GM23248 (cell line): ENCODE results near the gene RIPOR3. TPM values are rescaled to one million over a fixed set of nuclear protein-coding genes. Genes with fewer than 3 reads are reported as not detected.
"Not testable (repeated sequence)": the region's sequence is repeated elsewhere in the genome, so short reads cannot be mapped to it uniquely, and the experiment has no call there.

Experiments used
- DNase-seq: peaks from one replicate; pipeline ENCODE4 v3.0.0-alpha.2; 2015
- H2AFZ ChIP-seq: fragments of 200-600 bp; sonication (generic); 2 replicates; pipeline ENCODE4 v1.6.1; 2016; ENCODE audit warnings: antibody characterized with exemption
- H3F3A ChIP-seq: fragments of 200-600 bp; sonication (generic); 2 replicates; pipeline ENCODE4 v1.6.1; 2016; ENCODE audit warnings: mild to moderate bottlenecking, antibody characterized with exemption, mixed run types; ENCODE audit not compliant: insufficient read depth
- H3K27ac ChIP-seq: fragments of 200-600 bp; sonication (generic); 2 replicates; pipeline ENCODE4 v1.5.1; 2016; ENCODE audit warnings: mild to moderate bottlenecking
- H3K27me3 ChIP-seq: fragments of 200-600 bp; sonication (generic); replicated peaks from 2 replicates; pipeline ENCODE4 v1.6.1; 2016; ENCODE audit warnings: mild to moderate bottlenecking; ENCODE audit not compliant: insufficient read depth
- H3K36me3 ChIP-seq: fragments of 200-600 bp; sonication (generic); 2 replicates; pipeline ENCODE4 v1.6.1; 2016; ENCODE audit warnings: low read depth, mild to moderate bottlenecking
- H3K4me1 ChIP-seq: fragments of 200-600 bp; sonication (generic); 2 replicates; pipeline ENCODE4 v1.6.1; 2016; ENCODE audit warnings: mild to moderate bottlenecking; ENCODE audit not compliant: insufficient read depth
- H3K4me2 ChIP-seq: fragments of 200-600 bp; sonication (generic); one replicate; pipeline ENCODE4 v1.6.1; 2016; ENCODE audit warnings: mild to moderate bottlenecking; ENCODE audit not compliant: unreplicated experiment
- H3K4me3 ChIP-seq: fragments of 200-600 bp; sonication (generic); 2 replicates; pipeline ENCODE4 v1.5.1; 2016; ENCODE audit warnings: mild to moderate bottlenecking
- H3K79me2 ChIP-seq: fragments of 200-600 bp; sonication (generic); 2 replicates; pipeline ENCODE4 v1.6.1; 2016; ENCODE audit warnings: mild to moderate bottlenecking; ENCODE audit not compliant: insufficient read depth
- H3K9ac ChIP-seq: fragments of 200-600 bp; sonication (generic); 2 replicates; pipeline ENCODE4 v1.6.1; 2016; ENCODE audit warnings: mild to moderate bottlenecking
- H3K9me2 ChIP-seq: fragments of 200-600 bp; sonication (generic); 2 replicates; pipeline ENCODE4 v1.6.1; 2016; ENCODE audit warnings: mixed run types, mild to moderate bottlenecking, moderate library complexity; ENCODE audit not compliant: insufficient read depth
- H3K9me3 ChIP-seq: fragments of 200-600 bp; sonication (generic); one replicate; pipeline ENCODE4 v1.6.1; 2017; ENCODE audit warnings: low read depth
- H4K20me1 ChIP-seq: fragments of 200-600 bp; sonication (generic); 2 replicates; pipeline ENCODE4 v1.6.0; 2016; ENCODE audit not compliant: insufficient read depth
- EZH2 ChIP-seq: fragments of 200-600 bp; sonication (generic); IDR thresholded peaks from 2 replicates; pipeline ENCODE4 v1.6.1; 2018; ENCODE audit warnings: antibody characterized with exemption, mild to moderate bottlenecking; ENCODE audit not compliant: insufficient read depth, poor library complexity, severe bottlenecking
- EZH2phosphoT487 ChIP-seq: fragments of 200-600 bp; sonication (generic); IDR thresholded peaks from 2 replicates; pipeline ENCODE4 v1.6.1; 2018; ENCODE audit warnings: antibody characterized with exemption, moderate library complexity, mild to moderate bottlenecking, low read depth; ENCODE audit not compliant: insufficient read depth
- WGBS, 2 experiments: methylation state at CpG; one replicate each; pipeline ENCODE4 v1.1.6; 2015 to 2017; ENCODE audit warnings: low lambda C conversion rate in 2 of 2, low coverage in 1 of 2; ENCODE audit errors: missing lambda C conversion rate in 2 of 2; 5-methylcytosine and 5-hydroxymethylcytosine counted together
- in situ Hi-C: fragments of 300-500 bp; cut with MboI; formaldehyde crosslinking; loops from 2 replicates; pipeline ENCODE4 v1.15.0; 2020
- polyA plus RNA-seq: library from polyadenylated mRNA; unstranded; fragments of >200 nt; fragmentation: Nextera tagmentation; extraction: Ambion mirVana; gene quantifications from 2 replicates; pipeline ENCODE4 v1.2.1, GENCODE V29; 2016
- total RNA-seq: library from RNA; depleted of rRNA; stranded (reverse); fragments of >200 nt; shearing (Covaris generic); gene quantifications from 2 replicates; pipeline ENCODE4 v1.2.3, GENCODE V29; 2014

The RIPOR3 gene
- total and polyA plus RNA-seq, 2 experiments from 2014 or later: 0.49 TPM; not detected in 1

DNA sequence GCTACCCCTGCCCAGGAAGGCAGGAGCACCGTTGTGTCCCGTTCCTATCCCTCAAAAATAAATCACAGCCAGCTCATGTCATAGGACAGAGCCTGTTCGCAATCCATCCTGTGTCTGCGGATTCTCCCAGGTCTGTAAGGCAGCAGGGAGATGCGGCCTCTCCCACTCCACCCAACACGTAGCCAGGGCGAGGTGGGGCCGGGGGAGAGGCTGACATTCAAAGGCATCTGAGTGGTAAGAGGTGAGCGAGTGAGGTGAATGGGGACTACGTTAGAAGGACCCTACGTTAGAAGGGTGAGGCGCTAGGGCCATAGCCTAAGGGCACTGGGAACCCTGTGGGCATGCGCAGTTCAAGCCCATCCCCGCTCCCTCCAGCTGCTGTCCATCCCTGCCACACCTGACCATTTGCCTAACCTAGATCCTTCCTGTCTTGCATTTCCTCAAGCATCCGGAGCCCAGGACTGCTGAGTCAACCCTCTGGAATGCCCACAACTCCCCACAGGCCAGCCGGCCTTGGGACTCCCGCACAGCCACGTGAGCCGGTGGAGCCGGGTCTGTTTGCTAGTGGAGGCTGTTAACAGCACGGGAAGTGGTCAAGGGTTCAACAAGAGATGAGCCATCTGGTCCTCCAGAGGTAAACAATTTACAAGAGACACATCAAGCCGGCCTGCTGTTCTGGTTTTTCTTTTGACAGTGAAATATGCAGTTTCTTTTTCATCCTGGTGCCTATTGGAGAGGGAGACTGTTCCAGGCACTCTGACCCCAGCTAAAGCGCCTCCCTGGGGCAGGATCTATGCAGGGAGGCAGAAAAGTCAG is 45.9 kb downstream of the RIPOR3 start:
- H3K4me2 ChIP-seq: peak overlapping the region; percentile 60
- no peaks in the 10 kb centered on the region for H3K27me3 ChIP-seq
- H3F3A ChIP-seq: peaks cover 11% of the 10 kb centered on the region; the same call in 1 of the 2 replicates
- no peaks in the 10 kb centered on the region for H3K79me2 ChIP-seq
- no peaks in the 10 kb centered on the region for H4K20me1 ChIP-seq
- in situ Hi-C loops: no loop called here
- H3K4me3 ChIP-seq: peak overlapping the region; percentile 14; the same call in 1 of the 2 replicates
- no peaks in the 10 kb centered on the region for H3K9me2 ChIP-seq
- DNase-seq: peak; percentile 95
- TF ChIP-seq EZH2 (no peak), EZH2phosphoT487 (no peak)
- WGBS, 2 experiments: 59% methylated on average over 23 of the region's 23 CpGs
- peak overlapping the region; percentile 70 for H3K27ac ChIP-seq
- H3K9ac ChIP-seq: peak overlapping the region; percentile 54
- H2AFZ ChIP-seq: peak overlapping the region; percentile 46
- H3K36me3 ChIP-seq: no peaks in the 10 kb centered on the region
- peaks cover 12% of the 10 kb centered on the region for H3K4me1 ChIP-seq
- no peaks in the 10 kb centered on the region for H3K9me3 ChIP-seq

DNA sequence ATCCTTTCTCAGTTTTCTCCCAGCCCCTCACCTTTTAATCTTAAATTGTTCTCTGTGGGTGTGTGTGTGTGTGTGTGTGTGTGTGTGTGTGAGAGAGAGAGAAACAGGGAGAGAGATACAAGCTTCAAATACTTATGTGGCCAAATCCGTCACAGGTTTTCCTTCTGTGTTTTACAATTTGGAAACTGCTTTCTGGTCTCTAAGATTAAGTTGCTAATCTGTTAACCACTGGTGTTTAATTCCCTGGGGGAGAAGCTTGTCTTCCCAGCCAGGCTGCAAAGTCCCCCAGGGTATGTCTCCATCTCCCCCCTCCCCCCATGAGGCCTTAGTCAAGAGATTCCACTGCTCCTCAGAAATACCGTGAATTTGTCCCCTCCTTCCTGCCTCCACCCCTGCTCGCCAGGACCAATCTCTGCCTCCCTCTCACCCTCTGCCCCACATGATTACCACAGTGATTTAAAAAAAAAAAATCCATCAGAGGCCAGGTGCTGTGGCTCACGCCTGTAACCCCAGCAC is 49.0 kb downstream of the RIPOR3 start:
- Histone ChIP-seq H3K4me3 (no peak overlapping the region), H3K9me3 (no peaks in the 10 kb centered on the region), H3K9ac (no peak overlapping the region), H3K36me3 (no peaks in the 10 kb centered on the region), H3K27me3 (no peaks in the 10 kb centered on the region), H3K9me2 (no peaks in the 10 kb centered on the region), H3F3A (peaks cover 11% of the 10 kb centered on the region; the same call in 1 of the 2 replicates), H3K79me2 (no peaks in the 10 kb centered on the region), H2AFZ (no peak overlapping the region), H3K27ac (no peak overlapping the region), H3K4me2 (no peak overlapping the region), H4K20me1 (no peaks in the 10 kb centered on the region), H3K4me1 (peaks cover 22% of the 10 kb centered on the region)
- WGBS, 2 experiments: 95 to 96% methylated on average over 3 to 4 of the region's 4 CpGs
- no peak for DNase-seq
- in situ Hi-C loops: no loop called here
- TF ChIP-seq EZH2 (no peak), EZH2phosphoT487 (no peak)

DNA sequence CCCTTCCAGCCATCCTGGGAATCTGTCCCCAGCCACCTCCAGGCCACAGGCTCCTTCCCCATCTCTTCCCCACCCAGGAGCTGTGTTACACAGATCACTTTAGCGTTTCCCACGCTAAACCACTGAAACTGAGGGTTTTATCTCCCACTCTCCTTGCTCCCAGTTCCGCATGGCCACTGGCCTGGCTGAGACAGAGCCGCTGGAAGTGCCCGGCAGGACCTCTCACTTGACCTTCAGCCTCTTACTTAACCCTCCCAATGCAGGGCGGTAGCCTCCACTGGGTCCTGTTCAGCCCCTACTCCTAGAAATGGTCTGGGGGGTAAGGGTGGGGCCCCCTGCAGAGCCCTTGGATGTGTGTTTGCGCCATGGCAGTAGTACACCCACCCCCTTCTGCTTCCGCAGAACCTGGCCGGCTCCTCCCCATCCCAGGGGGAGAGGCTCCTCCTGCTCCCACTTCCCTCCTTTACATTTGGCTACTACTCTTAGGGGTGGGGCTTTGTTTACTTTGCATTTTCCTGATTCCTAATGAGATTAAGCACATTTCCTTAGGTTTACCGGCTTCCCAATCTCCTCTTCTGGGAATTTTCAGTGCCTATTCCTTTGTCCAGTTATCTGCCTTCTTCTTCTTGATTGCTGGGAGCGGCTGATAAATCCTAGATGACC is 49.6 kb downstream of the RIPOR3 start:
- H4K20me1 ChIP-seq, H3K79me2 ChIP-seq, H3K27me3 ChIP-seq, H3K9me3 ChIP-seq, DNase-seq, H2AFZ ChIP-seq, in situ Hi-C loops, H3K36me3 ChIP-seq, H3K27ac ChIP-seq, H3K4me2 ChIP-seq, H3K9me2 ChIP-seq, H3K9ac ChIP-seq, H3K4me3 ChIP-seq: not testable (repeated sequence)
- Histone ChIP-seq H3K4me1 (peaks cover 22% of the 10 kb centered on the region), H3F3A (peaks cover 11% of the 10 kb centered on the region; the same call in 1 of the 2 replicates)
- WGBS, 2 experiments: 91 to 96% methylated on average over 10 of the region's 11 CpGs

DNA sequence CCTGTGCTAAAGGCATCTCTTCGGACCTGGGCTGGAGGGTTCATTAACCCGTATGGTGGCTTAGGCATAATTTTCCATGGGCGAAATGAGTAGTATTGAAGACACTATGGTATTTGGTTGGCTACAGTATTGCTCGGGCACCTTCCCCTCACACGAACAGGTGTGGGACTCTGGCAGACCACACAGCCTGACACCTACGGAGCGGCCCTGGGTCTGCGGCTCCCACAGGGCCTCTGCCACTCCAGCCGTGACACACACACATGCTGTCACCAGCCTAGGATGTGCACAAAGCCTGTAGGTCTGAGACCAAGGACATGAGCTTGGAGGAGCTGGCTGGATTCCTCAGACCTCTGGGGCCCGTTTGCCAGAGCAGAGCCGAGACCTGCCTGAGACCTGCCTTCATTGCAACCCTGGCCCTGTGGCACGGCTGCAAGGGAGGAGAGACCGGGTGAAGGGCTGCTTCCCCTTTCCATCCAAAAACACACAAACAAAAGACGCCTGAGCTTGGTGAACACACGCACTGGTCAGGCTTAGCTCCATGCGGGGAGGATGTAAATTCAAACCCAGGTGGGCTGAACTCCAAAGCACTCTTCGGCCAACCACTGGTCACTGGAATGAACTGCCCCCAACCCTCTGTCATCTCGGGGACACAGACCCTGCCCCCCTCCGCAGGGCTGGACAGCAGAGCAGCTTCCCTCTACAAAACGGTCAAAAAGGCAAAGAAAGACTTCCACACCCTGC is 51.2 kb downstream of the RIPOR3 start:
- H3K79me2 ChIP-seq, H3K4me3 ChIP-seq, DNase-seq, H3K9me3 ChIP-seq, H4K20me1 ChIP-seq, H3K36me3 ChIP-seq, H3K27ac ChIP-seq, H3F3A ChIP-seq, H3K27me3 ChIP-seq, H3K4me2 ChIP-seq, H3K9ac ChIP-seq, H3K9me2 ChIP-seq, in situ Hi-C loops, H2AFZ ChIP-seq: not testable (repeated sequence)
- WGBS, 2 experiments: 89 to 91% methylated on average over 18 to 19 of the region's 20 CpGs
- peaks cover 13% of the 10 kb centered on the region for H3K4me1 ChIP-seq

DNA sequence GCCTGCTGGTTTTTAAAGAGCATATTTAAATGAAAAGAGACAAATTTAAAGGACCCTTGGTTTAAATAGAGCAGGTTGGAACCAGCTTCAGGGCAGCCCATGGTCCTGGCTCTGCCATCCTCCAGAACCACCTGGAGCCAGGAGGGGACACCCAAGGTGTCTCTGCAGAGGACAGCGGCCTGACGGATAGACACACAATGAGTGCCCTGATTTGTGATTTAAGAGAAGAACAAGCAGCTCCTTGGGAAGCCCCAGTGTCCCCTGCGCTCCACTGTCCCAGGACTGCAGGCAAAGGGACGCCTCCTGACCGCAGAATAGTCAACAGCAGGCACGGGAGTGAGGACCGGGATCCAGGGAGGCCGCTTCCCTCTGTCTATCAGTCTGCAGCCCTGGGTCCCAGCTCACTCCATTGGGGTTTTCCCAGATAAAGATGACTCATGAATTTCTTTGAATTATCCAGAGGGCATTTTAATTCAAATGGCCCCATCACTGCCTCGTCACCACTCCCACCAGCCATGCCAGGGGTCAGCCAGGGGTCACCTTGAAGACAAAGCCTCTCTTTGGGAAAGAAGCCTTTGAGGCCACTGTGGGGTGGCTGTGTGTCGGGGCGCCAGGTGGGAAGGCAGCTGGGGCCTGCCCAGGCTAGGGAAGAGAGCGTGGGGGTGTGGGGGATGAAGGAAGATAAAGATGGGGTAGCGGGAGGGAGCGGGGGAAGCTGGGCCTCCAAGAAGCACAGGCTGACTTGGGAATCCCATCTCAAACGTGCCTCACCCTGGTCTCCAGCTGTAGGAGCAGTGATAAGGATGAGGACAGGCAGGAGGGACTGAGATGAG is 53.1 kb downstream of the RIPOR3 start:
- H3K4me3 ChIP-seq, H3K79me2 ChIP-seq, H2AFZ ChIP-seq, H3K27ac ChIP-seq, H3K27me3 ChIP-seq, H4K20me1 ChIP-seq, H3K9me2 ChIP-seq, H3K36me3 ChIP-seq, H3F3A ChIP-seq, in situ Hi-C loops, H3K9ac ChIP-seq, H3K9me3 ChIP-seq: not testable (repeated sequence)
- DNase-seq: peak; percentile 83
- WGBS, 2 experiments: 45 to 57% methylated on average over 12 to 15 of the region's 15 CpGs
- Histone ChIP-seq H3K4me1 (peaks cover 10% of the 10 kb centered on the region), H3K4me2 (peak overlapping the region; percentile 21)
